ENCODE results near the gene ME2.

DNA sequence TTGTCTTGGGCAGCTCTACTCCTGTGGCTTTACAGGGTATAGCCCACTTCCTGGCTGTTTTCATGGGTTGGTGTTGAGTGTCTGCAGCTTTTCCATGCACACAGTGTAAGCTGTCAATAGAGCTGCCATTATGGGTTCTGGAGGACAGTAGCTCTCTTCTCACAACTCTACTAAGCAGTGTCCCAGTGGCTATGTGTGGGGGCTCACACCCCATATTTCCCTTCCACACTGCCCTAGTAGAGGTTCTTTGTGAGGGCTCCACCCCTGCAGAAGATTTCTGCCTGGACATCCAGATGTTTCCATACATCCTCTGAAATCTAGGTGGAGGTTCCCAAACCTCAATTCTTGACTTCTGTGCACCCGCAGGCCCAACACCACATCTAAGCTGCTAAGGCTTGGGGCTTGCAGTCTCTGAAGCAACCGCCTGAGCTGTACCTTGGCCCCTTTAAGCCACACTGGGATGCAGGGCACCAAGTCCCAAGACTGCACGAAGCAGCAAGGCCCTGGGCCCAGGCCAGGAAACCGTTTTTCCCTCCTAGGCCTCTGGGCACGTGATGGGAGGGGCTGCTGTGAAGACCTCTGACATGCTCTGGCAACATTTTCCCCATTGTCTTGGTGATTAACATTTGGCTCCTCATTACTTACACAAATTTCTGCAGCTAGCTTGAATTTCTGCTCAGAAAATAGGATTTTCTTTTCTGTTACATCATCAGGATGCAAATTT, 98.3 kb downstream of the ME2 start:
- TF ChIP-seq POLR2A (conservative IDR thresholded peaks at IDR 0.05): no peak
- TF ChIP-seq, protein P1, sequence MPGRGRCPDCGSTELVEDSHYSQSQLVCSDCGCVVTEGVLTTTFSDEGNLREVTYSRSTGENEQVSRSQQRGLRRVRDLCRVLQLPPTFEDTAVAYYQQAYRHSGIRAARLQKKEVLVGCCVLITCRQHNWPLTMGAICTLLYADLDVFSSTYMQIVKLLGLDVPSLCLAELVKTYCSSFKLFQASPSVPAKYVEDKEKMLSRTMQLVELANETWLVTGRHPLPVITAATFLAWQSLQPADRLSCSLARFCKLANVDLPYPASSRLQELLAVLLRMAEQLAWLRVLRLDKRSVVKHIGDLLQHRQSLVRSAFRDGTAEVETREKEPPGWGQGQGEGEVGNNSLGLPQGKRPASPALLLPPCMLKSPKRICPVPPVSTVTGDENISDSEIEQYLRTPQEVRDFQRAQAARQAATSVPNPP (IDR thresholded peaks at IDR 0.05; ENCODE audit: borderline replicate concordance, insufficient read depth, insufficient read length): no peak
- no peak for TF ChIP-seq SIN3A (IDR thresholded peaks at IDR 0.05; ENCODE audit: borderline replicate concordance in 2 of 2, control insufficient read depth in 1 of 2, low read depth in 2 of 2, low read length in 2 of 2)
- TF ChIP-seq, protein P2, sequence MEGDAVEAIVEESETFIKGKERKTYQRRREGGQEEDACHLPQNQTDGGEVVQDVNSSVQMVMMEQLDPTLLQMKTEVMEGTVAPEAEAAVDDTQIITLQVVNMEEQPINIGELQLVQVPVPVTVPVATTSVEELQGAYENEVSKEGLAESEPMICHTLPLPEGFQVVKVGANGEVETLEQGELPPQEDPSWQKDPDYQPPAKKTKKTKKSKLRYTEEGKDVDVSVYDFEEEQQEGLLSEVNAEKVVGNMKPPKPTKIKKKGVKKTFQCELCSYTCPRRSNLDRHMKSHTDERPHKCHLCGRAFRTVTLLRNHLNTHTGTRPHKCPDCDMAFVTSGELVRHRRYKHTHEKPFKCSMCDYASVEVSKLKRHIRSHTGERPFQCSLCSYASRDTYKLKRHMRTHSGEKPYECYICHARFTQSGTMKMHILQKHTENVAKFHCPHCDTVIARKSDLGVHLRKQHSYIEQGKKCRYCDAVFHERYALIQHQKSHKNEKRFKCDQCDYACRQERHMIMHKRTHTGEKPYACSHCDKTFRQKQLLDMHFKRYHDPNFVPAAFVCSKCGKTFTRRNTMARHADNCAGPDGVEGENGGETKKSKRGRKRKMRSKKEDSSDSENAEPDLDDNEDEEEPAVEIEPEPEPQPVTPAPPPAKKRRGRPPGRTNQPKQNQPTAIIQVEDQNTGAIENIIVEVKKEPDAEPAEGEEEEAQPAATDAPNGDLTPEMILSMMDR (IDR thresholded peaks at IDR 0.05 in 2 of 3, conservative IDR thresholded peaks at IDR 0.05 in 1 of 3; ENCODE audit: insufficient read depth in 2 of 3, low read depth in 1 of 3, low read length in 3 of 3): no peak
- no peak for TF ChIP-seq EP300 (IDR thresholded peaks at IDR 0.05; ENCODE audit: low read length)
- no peak for TF ChIP-seq EZH2 (IDR thresholded peaks at IDR 0.05; ENCODE audit: borderline replicate concordance, low read depth, low read length)
- TF ChIP-seq CCAR2 (IDR thresholded peaks at IDR 0.05; ENCODE audit: low read depth, low read length): no peak
- TF ChIP-seq NFATC3 (IDR thresholded peaks at IDR 0.05): no peak
- TF ChIP-seq SMC3 (conservative IDR thresholded peaks at IDR 0.05; ENCODE audit: insufficient read depth, low read depth, low read length): no peak
- no peak for TF ChIP-seq TCF7 (IDR thresholded peaks at IDR 0.05; ENCODE audit: borderline replicate concordance)

Measured in K562 (cell line).